OCI-LY7 (cell line): Measurements from ENCODE around the gene NINJ2.

Experiments
- CTCF ChIP-seq: fragments of 200-600 bp; sonication (generic); conservative IDR thresholded peaks from 2 replicates; pipeline ENCODE4 v1.5.1; 2014; ENCODE audit warnings: mild to moderate bottlenecking, antibody characterized with exemption, low read length, moderate library complexity, mixed read lengths
- EZH2phosphoT487 ChIP-seq: fragments of 200-600 bp; sonication (generic); IDR thresholded peaks from 2 replicates; pipeline ENCODE4 v1.6.1; 2018; ENCODE audit warnings: low read depth, borderline replicate concordance, mild to moderate bottlenecking, mixed run types, antibody characterized with exemption, low read length, moderate library complexity, mixed read lengths

- no peak for TF ChIP-seq EZH2phosphoT487
- no peak for TF ChIP-seq CTCF
Observed at GRCh38 chr12:535396-535795, 127.8 kb downstream of the NINJ2 start.
